Measurements from ENCODE around the gene TASOR2. TPM values are rescaled to one million over a fixed set of nuclear protein-coding genes. Genes with fewer than 3 reads are reported as not detected.

Gene TASOR2
- total RNA-seq, 4 donors from 2014 or later, result 27.0 to 50.5 (median 35.4) TPM

DNA sequence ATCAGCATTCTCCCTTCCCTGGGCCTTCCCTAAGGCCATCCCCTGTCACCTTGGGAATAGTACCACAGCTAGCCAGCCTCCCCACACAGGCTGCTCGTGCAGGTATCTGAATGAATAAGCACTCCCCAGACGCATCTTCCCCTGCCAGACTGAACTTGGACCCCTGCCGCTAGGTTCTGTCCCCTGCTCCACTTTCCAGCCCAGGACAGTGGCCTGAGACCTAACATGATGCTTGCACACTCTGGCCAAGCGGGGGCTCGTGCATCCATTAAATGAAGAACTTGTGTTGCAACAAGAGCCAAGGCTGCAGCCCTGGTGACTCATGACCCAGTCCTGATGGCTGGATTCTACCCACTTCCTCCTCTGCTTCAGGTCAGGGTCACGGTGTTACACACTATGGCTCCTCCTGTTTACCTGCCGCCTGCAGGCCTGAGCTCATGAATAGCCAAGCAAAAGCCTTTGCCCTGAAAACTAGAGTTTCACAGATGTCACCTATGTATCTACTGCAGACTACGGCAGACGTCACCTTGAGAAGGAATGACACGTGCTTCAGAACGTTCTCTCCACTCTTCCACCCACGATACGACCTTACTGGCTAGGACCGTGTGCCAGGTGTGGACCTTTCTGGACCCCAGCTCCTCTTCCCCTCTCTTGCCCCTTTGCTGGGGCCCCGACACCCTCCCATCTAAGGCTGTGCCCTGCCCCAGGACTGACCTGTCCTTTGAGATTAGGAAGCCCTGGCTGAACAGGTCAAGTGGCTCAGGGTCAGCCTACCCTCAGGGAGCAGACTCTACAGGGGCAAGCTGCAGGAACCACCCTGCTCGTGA is 24.7 kb upstream of the TASOR2 start:
- TF ChIP-seq, protein P1, sequence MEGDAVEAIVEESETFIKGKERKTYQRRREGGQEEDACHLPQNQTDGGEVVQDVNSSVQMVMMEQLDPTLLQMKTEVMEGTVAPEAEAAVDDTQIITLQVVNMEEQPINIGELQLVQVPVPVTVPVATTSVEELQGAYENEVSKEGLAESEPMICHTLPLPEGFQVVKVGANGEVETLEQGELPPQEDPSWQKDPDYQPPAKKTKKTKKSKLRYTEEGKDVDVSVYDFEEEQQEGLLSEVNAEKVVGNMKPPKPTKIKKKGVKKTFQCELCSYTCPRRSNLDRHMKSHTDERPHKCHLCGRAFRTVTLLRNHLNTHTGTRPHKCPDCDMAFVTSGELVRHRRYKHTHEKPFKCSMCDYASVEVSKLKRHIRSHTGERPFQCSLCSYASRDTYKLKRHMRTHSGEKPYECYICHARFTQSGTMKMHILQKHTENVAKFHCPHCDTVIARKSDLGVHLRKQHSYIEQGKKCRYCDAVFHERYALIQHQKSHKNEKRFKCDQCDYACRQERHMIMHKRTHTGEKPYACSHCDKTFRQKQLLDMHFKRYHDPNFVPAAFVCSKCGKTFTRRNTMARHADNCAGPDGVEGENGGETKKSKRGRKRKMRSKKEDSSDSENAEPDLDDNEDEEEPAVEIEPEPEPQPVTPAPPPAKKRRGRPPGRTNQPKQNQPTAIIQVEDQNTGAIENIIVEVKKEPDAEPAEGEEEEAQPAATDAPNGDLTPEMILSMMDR (IDR thresholded peaks at IDR 0.05), result peak in 1 of 3 donors; percentile 21
- no peak for TF ChIP-seq POLR2A (IDR thresholded peaks at IDR 0.05)
- intact Hi-C loops (cut with DNase I; ENCODE audit: low total_unique reads), result loop anchor here (10.0 kb wide), 1 partner anchor 815 kb away; no protein-coding TSS in a partner anchor
- 61 to 75% methylated on average over 16 of the region's 16 CpGs for WGBS, 2 donors
- peak; percentile 55 to 84 for DNase-seq (ENCODE audit: low spot score in 2 of 2)
- no peak overlapping the region for H3K4me3 ChIP-seq (ENCODE audit: low read depth, poor library complexity, severe bottlenecking)

DNA sequence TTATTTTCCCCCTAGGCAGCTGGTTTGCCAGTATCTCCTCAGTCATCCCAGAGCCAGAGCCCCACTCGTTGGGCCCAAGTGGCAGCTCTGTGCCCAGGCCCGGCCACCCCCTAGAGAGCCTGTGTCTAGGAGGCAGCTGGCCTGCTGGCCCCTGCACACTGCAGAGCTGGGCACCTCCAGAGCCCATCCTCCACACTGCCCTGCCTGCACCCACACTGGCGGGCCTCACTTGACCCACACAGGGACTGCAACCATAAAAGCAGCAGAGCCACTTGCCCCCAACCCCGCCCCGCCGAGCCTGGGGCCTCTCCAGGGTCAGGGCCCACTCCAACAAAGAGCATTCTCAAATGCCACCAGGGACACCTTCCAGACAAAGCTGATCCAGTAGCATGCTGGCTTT is 23.6 kb upstream of the TASOR2 start:
- intact Hi-C loops (cut with DNase I; ENCODE audit: low total_unique reads), result no loop called here
- TF ChIP-seq, protein P1 (IDR thresholded peaks at IDR 0.05), result no peak
- no peak for TF ChIP-seq POLR2A (IDR thresholded peaks at IDR 0.05)
- DNase-seq (ENCODE audit: low spot score in 2 of 2), result peak in 1 of 2 donors; percentile 80
- 84 to 91% methylated on average over 6 of the region's 6 CpGs for WGBS, 2 donors
- H3K4me3 ChIP-seq (ENCODE audit: low read depth, poor library complexity, severe bottlenecking), result no peak overlapping the region

DNA sequence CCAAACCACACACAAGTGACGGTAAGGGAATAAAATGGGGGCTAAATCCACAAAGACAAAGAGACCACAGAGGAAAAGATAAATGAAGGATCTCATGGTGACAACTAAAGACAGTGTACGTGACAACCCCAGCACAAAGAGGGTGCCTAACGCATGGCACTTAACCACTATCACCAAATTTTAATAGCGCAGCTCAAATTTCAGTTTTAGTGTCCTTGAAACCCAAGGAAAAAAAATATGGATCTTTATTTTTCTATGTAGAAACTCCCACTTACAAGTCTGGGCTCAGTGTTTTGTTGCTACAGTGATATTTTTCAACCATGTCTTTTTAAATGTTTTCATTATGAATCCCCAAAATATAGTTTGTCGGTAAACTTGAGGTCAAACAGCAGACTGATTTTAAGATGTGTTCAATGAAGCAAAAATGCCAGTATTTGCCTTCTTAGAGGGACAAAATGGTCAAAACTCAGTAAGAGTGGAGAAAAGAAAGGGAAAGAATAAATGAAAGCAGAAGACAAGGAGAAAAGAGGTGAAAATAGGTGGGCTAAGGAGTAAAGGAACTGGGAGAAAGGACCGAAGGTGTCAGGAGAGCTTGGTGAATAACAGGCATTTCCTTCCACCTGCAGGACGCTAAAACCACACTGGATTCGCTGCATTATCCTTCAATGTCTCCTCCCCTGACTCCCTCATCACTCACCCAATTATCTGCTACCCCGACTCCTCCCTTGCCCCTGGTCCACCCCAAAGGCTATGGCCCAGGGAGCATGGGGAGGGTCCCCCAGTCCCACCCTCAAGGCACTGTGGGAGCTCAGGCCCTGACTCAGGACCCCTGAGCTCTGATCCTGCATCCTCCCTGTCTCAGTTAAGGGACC is 21.7 kb upstream of the TASOR2 start:
- WGBS, 2 donors, result 87 to 91% methylated on average over 9 of the region's 9 CpGs
- no peak overlapping the region for H3K4me3 ChIP-seq (ENCODE audit: low read depth, poor library complexity, severe bottlenecking)
- TF ChIP-seq POLR2A (IDR thresholded peaks at IDR 0.05), result no peak
- TF ChIP-seq, protein P1 (IDR thresholded peaks at IDR 0.05), result no peak
- intact Hi-C loops (cut with DNase I; ENCODE audit: low total_unique reads), result no loop called here
- DNase-seq (ENCODE audit: low spot score in 2 of 2), result peak in 1 of 2 donors; percentile 42

DNA sequence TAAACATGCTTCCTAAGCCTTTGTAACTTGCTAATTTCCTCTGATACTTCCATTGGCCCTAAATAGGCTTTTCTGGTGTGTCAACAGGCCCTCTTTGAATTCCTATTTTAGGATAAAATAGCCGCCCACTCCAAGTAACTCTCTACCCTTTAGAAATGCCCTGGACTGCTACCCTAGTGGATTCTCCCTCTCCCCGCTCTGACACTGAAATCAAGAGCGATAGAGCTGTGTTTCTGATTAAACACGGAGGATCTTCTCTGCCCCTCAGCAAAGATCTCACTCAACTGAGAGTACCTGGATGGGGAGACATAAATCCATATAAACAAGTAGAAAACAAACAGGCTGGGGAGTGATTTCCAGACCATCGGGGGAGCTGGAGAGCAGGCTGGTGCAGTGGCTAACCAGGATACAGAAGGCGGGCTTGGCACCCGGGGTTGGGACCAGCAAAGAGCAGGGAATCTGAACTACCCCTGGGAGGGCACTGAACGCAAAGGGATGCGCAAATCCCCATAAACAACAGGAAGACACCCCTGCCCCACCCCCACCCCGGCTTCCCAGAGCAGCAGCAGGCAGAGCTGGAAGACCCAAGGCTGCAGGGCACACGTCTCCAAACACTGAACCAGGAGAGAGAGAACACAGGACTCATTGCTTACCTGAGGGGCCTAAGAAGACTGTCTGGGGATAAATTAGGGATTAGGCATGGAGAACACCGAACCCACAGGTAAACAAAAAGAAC is 20.8 kb upstream of the TASOR2 start:
- intact Hi-C loops (cut with DNase I; ENCODE audit: low total_unique reads), result no loop called here
- 74 to 76% methylated on average over 12 of the region's 12 CpGs for WGBS, 2 donors
- no peak for TF ChIP-seq POLR2A (IDR thresholded peaks at IDR 0.05)
- TF ChIP-seq, protein P1 (IDR thresholded peaks at IDR 0.05), result no peak
- DNase-seq (ENCODE audit: low spot score in 2 of 2), result peak in 1 of 2 donors; percentile 82
- no peak overlapping the region for H3K4me3 ChIP-seq (ENCODE audit: low read depth, poor library complexity, severe bottlenecking)

DNA sequence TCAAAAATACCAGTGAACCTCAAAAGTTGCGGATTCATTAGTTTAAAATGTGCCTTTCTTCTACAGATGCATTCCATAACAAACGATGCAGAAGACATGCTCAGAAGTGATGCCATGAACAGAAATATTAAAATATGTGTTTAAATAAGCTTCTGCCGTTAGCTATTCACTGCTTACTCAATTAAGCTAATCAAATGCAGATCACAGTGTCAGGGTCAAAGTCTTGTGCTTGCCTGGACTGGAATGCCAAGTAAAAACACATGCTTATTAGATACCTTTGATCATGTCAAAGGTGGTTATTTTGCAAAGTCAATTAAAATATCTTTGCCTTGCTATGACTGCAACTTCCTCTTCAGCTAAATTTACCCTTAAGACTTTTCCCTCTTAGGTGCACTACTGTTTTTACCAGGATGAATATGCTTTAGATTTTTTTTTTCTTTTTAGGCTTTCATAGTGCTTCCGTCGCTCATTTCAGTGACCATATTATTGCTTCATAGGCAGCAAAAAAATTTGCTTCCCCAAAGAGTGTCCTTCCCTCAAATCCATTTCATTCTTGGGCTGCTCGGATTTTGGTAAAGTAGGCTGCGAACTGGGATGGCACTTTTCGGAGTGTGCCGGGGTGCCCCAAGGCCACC is 19.1 kb upstream of the TASOR2 start:
- peak overlapping the region; percentile 94 for H3K4me3 ChIP-seq (ENCODE audit: low read depth, poor library complexity, severe bottlenecking)
- intact Hi-C loops (cut with DNase I; ENCODE audit: low total_unique reads), result no loop called here
- no peak for TF ChIP-seq POLR2A (IDR thresholded peaks at IDR 0.05)
- TF ChIP-seq, protein P1 (IDR thresholded peaks at IDR 0.05), result no peak
- WGBS, 2 donors, result 9 to 13% methylated on average over 9 of the region's 9 CpGs
- DNase-seq (ENCODE audit: low spot score in 2 of 2), result no peak

All from lower leg skin (tissue), 4 donors.